Parathyroid adenoma (tissue), 2 donors: ENCODE results near the gene HIC1.

ENCODE experiments used
- H2AFZ ChIP-seq: fragments of 300-600 bp; sonication (generic); one replicate; pipeline ENCODE4 v1.7.0; 2017; ENCODE audit warnings: antibody characterized with exemption, mild to moderate bottlenecking
- H3K27ac ChIP-seq: fragments of 300-600 bp; sonication (generic); one replicate; pipeline ENCODE4 v1.7.0; 2017
- H3K27me3 ChIP-seq: fragments of 300-600 bp; sonication (generic); one replicate; pipeline ENCODE4 v1.7.0; 2017; ENCODE audit warnings: low read length; ENCODE audit not compliant: control insufficient read depth, insufficient read depth
- H3K36me3 ChIP-seq: fragments of 300-600 bp; sonication (generic); one replicate; pipeline ENCODE4 v1.7.0; 2017; ENCODE audit warnings: low read length; ENCODE audit not compliant: control insufficient read depth, insufficient read depth
- H3K4me1 ChIP-seq: fragments of 300-600 bp; sonication (generic); one replicate; pipeline ENCODE4 v1.7.0; 2017; ENCODE audit warnings: control low read depth
- H3K4me2 ChIP-seq: fragments of 300-600 bp; sonication (generic); one replicate; pipeline ENCODE4 v1.7.0; 2017; ENCODE audit warnings: low read length
- H3K4me3 ChIP-seq: fragments of 300-600 bp; sonication (generic); one replicate; pipeline ENCODE4 v1.7.0; 2017; ENCODE audit warnings: low read depth, low read length
- H3K79me2 ChIP-seq: fragments of 300-600 bp; sonication (generic); one replicate; pipeline ENCODE4 v1.7.0; 2017; ENCODE audit warnings: control low read depth
- H3K9ac ChIP-seq: fragments of 300-600 bp; sonication (generic); one replicate; pipeline ENCODE4 v1.7.0; 2017; ENCODE audit warnings: mild to moderate bottlenecking
- H3K9me3 ChIP-seq: fragments of 300-600 bp; sonication (generic); one replicate; pipeline ENCODE4 v1.7.0; 2017; ENCODE audit warnings: low read length; ENCODE audit not compliant: control insufficient read depth
- CTCF ChIP-seq: fragments of 300-600 bp; sonication (generic); IDR thresholded peaks from one replicate; pipeline ENCODE4 v1.7.0; 2017; ENCODE audit warnings: antibody characterized with exemption, mild to moderate bottlenecking
- donor health status: primary hyperparathyroidism.

The HIC1 gene

GRCh38 chr17:2042933-2043332 is 12.0 kb upstream of the HIC1 start:
- Histone ChIP-seq H3K9me3 (no peaks in the 10 kb centered on the region), H3K4me1 (peaks cover 8% of the 10 kb centered on the region), H3K79me2 (peaks cover 9% of the 10 kb centered on the region), H3K36me3 (no peaks in the 10 kb centered on the region), H3K4me3 (peak overlapping the region; percentile 91), H3K27me3 (no peaks in the 10 kb centered on the region), H2AFZ (no peak overlapping the region), H3K27ac (peak overlapping the region; percentile 88), H3K9ac (no peak overlapping the region), H3K4me2 (peak overlapping the region; percentile 99)
- TF ChIP-seq CTCF: no peak

DNA sequence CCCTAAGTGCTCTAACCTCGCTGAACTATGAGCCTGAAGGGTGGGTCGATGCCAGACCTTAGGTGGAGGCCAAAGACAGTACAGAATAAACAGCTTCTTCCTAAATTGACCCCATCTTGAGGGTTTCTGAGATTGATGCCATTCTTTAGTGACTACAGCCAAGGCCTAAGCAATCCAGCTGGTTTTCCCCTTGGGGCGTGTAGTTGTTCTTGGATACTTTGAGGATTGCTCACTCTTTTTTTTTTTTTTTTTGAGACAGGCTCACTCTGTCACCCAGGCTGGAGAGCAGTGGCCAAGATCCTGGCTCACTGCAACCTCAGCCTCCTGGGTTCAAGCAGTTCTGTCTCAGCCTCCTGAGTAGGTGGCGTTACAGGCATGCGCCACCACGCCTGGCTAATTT is 11.1 kb upstream of the HIC1 start:
- H3K27me3 ChIP-seq: no peaks in the 10 kb centered on the region
- H2AFZ ChIP-seq: no peak overlapping the region
- H3K36me3 ChIP-seq: no peaks in the 10 kb centered on the region
- H3K9ac ChIP-seq: no peak overlapping the region
- no peak overlapping the region for H3K27ac ChIP-seq
- no peak for TF ChIP-seq CTCF
- peaks cover 8% of the 10 kb centered on the region for H3K4me1 ChIP-seq
- peaks cover 15% of the 10 kb centered on the region for H3K79me2 ChIP-seq
- H3K4me2 ChIP-seq: no peak overlapping the region
- H3K4me3 ChIP-seq: no peak overlapping the region
- no peaks in the 10 kb centered on the region for H3K9me3 ChIP-seq

GRCh38 chr17:2044263-2044894 is 10.5 kb upstream of the HIC1 start:
- no peak for TF ChIP-seq CTCF
- Histone ChIP-seq H2AFZ (no peak overlapping the region), H3K4me2 (no peak overlapping the region), H3K4me3 (no peak overlapping the region), H3K9ac (no peak overlapping the region), H3K36me3 (no peaks in the 10 kb centered on the region), H3K27ac (no peak overlapping the region), H3K27me3 (no peaks in the 10 kb centered on the region), H3K9me3 (no peaks in the 10 kb centered on the region), H3K79me2 (peaks cover 19% of the 10 kb centered on the region), H3K4me1 (peaks cover 14% of the 10 kb centered on the region)

- Histone ChIP-seq H3K4me3 (no peak overlapping the region), H2AFZ (no peak overlapping the region), H3K36me3 (no peaks in the 10 kb centered on the region), H3K4me1 (peaks cover 9% of the 10 kb centered on the region), H3K9me3 (no peaks in the 10 kb centered on the region), H3K4me2 (no peak overlapping the region), H3K79me2 (peaks cover 19% of the 10 kb centered on the region), H3K27ac (no peak overlapping the region), H3K9ac (no peak overlapping the region), H3K27me3 (no peaks in the 10 kb centered on the region)
- TF ChIP-seq CTCF: no peak
Observed at GRCh38 chr17:2047590-2047989, 7.3 kb upstream of the HIC1 start.

- no peak for TF ChIP-seq CTCF
- Histone ChIP-seq H3K4me3 (peak overlapping the region; percentile 88), H2AFZ (peak overlapping the region; percentile 74), H3K27me3 (no peaks in the 10 kb centered on the region), H3K27ac (no peak overlapping the region), H3K9ac (no peak overlapping the region), H3K9me3 (no peaks in the 10 kb centered on the region), H3K4me1 (peaks cover 12% of the 10 kb centered on the region), H3K36me3 (no peaks in the 10 kb centered on the region), H3K4me2 (peak overlapping the region; percentile 100), H3K79me2 (peaks cover 19% of the 10 kb centered on the region)
Observed at GRCh38 chr17:2048805-2049204, 6.1 kb upstream of the HIC1 start.
